ENCODE measurements around the gene AFAP1L1.
"Not testable (repeated sequence)": the region's sequence is repeated elsewhere in the genome, so short reads cannot be mapped to it uniquely, and the experiment has no call there.

Gene AFAP1L1

GRCh38 chr5:149376104-149376503, 104.4 kb downstream of the AFAP1L1 start:
- DNase-seq: no peak

- no peak for DNase-seq
Observed at GRCh38 chr5:149376711-149377447, 105.2 kb downstream of the AFAP1L1 start.

GRCh38 chr5:149378241-149378820, 106.7 kb downstream of the AFAP1L1 start:
- no peak for DNase-seq

GRCh38 chr5:149379177-149379761, 107.6 kb downstream of the AFAP1L1 start, which contains the start of gene IL17B:
IL17B (minus strand) TSS chr5:149379292; CDS start chr5:149379225, 67 bp downstream.
- DNase-seq: no peak

GRCh38 chr5:149379818-149380374, 108.2 kb downstream of the AFAP1L1 start:
- DNase-seq: no peak

GRCh38 chr5:149380466-149381121, 108.9 kb downstream of the AFAP1L1 start:
- no peak for DNase-seq

- DNase-seq: no peak
Observed at GRCh38 chr5:149381261-149381985, 109.8 kb downstream of the AFAP1L1 start.

GRCh38 chr5:149381986-149382338, 110.3 kb downstream of the AFAP1L1 start:
- DNase-seq: peak; percentile 38

GRCh38 chr5:149382517-149383220, 111.0 kb downstream of the AFAP1L1 start:
- no peak for DNase-seq

- no peak for DNase-seq
Observed at GRCh38 chr5:149383399-149383798, 111.7 kb downstream of the AFAP1L1 start.

- DNase-seq: no peak
Observed at GRCh38 chr5:149386166-149386565, 114.5 kb downstream of the AFAP1L1 start.

GRCh38 chr5:149387081-149387631, 115.5 kb downstream of the AFAP1L1 start:
- no peak for DNase-seq

GRCh38 chr5:149387982-149388381, 116.3 kb downstream of the AFAP1L1 start:
- no peak for DNase-seq

GRCh38 chr5:149388498-149389190, 117.0 kb downstream of the AFAP1L1 start:
- no peak for DNase-seq

GRCh38 chr5:149389552-149390495, 118.2 kb downstream of the AFAP1L1 start:
- no peak for DNase-seq

- DNase-seq: not testable (repeated sequence)
Observed at GRCh38 chr5:149391076-149391475, 119.4 kb downstream of the AFAP1L1 start.
